K562 (cell line): Measurements from ENCODE around the gene LILRA2. TPM values are rescaled to one million over a fixed set of nuclear protein-coding genes. Genes with fewer than 3 reads are reported as not detected.

Source experiments
- ATAC-seq: fragments of 200-7000 bp; cut with Tn5 transposase; 3 replicates; pipeline ENCODE4 v1.9.1; 2020; ENCODE audit warnings: moderate library complexity
- BruUV-seq: library from RNA; stranded (reverse); fragments of 400-500 nt; replicated peaks from 2 replicates; lab custom pipeline; 2021; lab: Mats Ljungman, UMichigan
- CTCF ChIA-PET: fragments of 300-600 bp; formaldehyde crosslinking; extraction: SDS; loops from one replicate; lab custom pipeline; 2021; ENCODE audit warnings: low intra/inter-chr PET ratio; lab: Yijun Ruan, JAX
- POLR2A ChIA-PET: fragments of 300-600, 350-650 bp; sonication (Branson Sonifier 250); formaldehyde crosslinking; extraction: SDS; loops from one replicate; lab custom pipeline; 2021; ENCODE audit warnings: antibody characterized with exemption, inconsistent platforms; lab: Yijun Ruan, JAX
- DNase-seq, 4 experiments: peaks; one replicate each; pipeline versions ENCODE4 v3.0.0 to v3.0.0-alpha.2; 2011 to 2018; ENCODE audit warnings: low spot score in 3 of 4, mixed read lengths in 3 of 4; ENCODE audit errors: extremely low read depth in 1 of 4
- FAIRE-seq: peaks from 2 replicates; lab custom pipeline; 2011; peaks lifted over from hg19 to GRCh38; lab: Jason Lieb, UNC
- H2AFZ ChIP-seq: 2 replicates; pipeline ENCODE4 v1.6.0; 2011; ENCODE audit warnings: low read depth, low read length, control low read depth, inconsistent platforms
- H3K27ac ChIP-seq: fragments of 200-600 bp; 3 replicates; pipeline ENCODE4 v1.8.0; 2011; ENCODE audit warnings: low read depth, mild to moderate bottlenecking, control low read depth, inconsistent platforms, low read length, moderate library complexity, mixed read lengths; ENCODE audit errors: extremely low read depth
- H3K27me3 ChIP-seq, 2 experiments: fragments of 300-600 bp in 1 of 2; 2 replicates in 1 of 2; 3 replicates in 1 of 2; pipeline versions ENCODE4 v1.6.0 to v1.8.0; 2011; ENCODE audit warnings: inconsistent platforms in 2 of 2, low read length in 2 of 2, mild to moderate bottlenecking in 1 of 2, mixed read lengths in 1 of 2, moderate library complexity in 1 of 2; ENCODE audit not compliant: control insufficient read depth in 2 of 2, insufficient read depth in 2 of 2
- H3K36me3 ChIP-seq: fragments of 300-600 bp; 3 replicates; pipeline ENCODE4 v1.8.0; 2011; ENCODE audit warnings: mild to moderate bottlenecking, low read length, inconsistent platforms; ENCODE audit not compliant: control insufficient read depth, insufficient read depth
- H3K4me1 ChIP-seq, 2 experiments: fragments of 200-600 bp in 1 of 2; replicated peaks in 1 of 2; 2 replicates in 1 of 2; 3 replicates in 1 of 2; pipeline versions ENCODE4 v1.5.1 to v1.8.0; 2011; ENCODE audit warnings: inconsistent platforms in 2 of 2, low read length in 2 of 2, mild to moderate bottlenecking in 1 of 2, mixed read lengths in 1 of 2, moderate library complexity in 1 of 2; ENCODE audit not compliant: control insufficient read depth in 2 of 2, insufficient read depth in 2 of 2
- H3K4me2 ChIP-seq: 2 replicates; pipeline ENCODE4 v1.6.1; 2011; ENCODE audit warnings: low read length, control low read depth, inconsistent platforms, mixed read lengths; ENCODE audit not compliant: insufficient read depth
- H3K4me3 ChIP-seq: fragments of 200-600 bp; sonication (generic), shearing (Covaris generic); 2 replicates; pipeline ENCODE4 v1.5.1; 2016; ENCODE audit warnings: control low read depth, inconsistent platforms
- H3K79me2 ChIP-seq: fragments of 200-600 bp; 3 replicates; pipeline ENCODE4 v1.8.0; 2011; ENCODE audit warnings: low read length, inconsistent platforms; ENCODE audit not compliant: control insufficient read depth, insufficient read depth
- H3K9ac ChIP-seq, 2 experiments: 2 replicates each; pipeline versions ENCODE4 v1.6.0 to v1.6.1; 2011; ENCODE audit warnings: low read depth in 2 of 2, low read length in 2 of 2, control low read depth in 1 of 2, inconsistent platforms in 1 of 2, mild to moderate bottlenecking in 1 of 2, mixed read lengths in 1 of 2; ENCODE audit not compliant: insufficient read depth in 1 of 2
- H3K9me1 ChIP-seq: one replicate; pipeline ENCODE4 v1.6.0; 2011; ENCODE audit warnings: inconsistent platforms, mild to moderate bottlenecking, low read length, moderate library complexity; ENCODE audit not compliant: control insufficient read depth, insufficient read depth
- H3K9me3 ChIP-seq: replicated peaks from 2 replicates; pipeline ENCODE4 v1.5.1; 2011; ENCODE audit warnings: low read depth, low read length, inconsistent platforms; ENCODE audit not compliant: control insufficient read depth, insufficient read depth
- H4K20me1 ChIP-seq: replicated peaks from 2 replicates; pipeline ENCODE4 v1.6.1; 2011; ENCODE audit warnings: low read length, inconsistent platforms, mixed read lengths; ENCODE audit not compliant: control insufficient read depth, insufficient read depth
- EHMT2 ChIP-seq: fragments of 450-650 bp; IDR thresholded peaks from 2 replicates; pipeline ENCODE4 v1.6.1; 2018; ENCODE audit warnings: antibody characterized with exemption
- NFE2L1 ChIP-seq: fragments of 450-650 bp; IDR thresholded peaks from 2 replicates; pipeline ENCODE4 v1.6.1; 2016; ENCODE audit warnings: missing genetic modification characterization, low read depth, mild to moderate bottlenecking, missing compliant biosample characterization, moderate library complexity, borderline replicate concordance
- ZFP30 ChIP-seq: fragments of 250-450 bp; sonication (Bioruptor Pico); IDR thresholded peaks from 2 replicates; pipeline ENCODE4 v1.8.0; 2022; ENCODE audit warnings: moderate library complexity, mild to moderate bottlenecking, inconsistent platforms, borderline replicate concordance
- WGBS: fragments of 100-300 bp; shearing (Covaris generic); methylation state at CpG from one replicate; pipeline ENCODE4 v1.1.6; 2016; ENCODE audit warnings: low coverage, mixed read lengths; ENCODE audit not compliant: insufficient coverage; ENCODE audit errors: missing lambda C conversion rate; 5-methylcytosine and 5-hydroxymethylcytosine counted together
- in situ Hi-C: fragments of 300-500 bp; cut with MboI; formaldehyde crosslinking; loops from 4 replicates; pipeline ENCODE4 v1.15.0; 2018; ENCODE audit warnings: inconsistent platforms, mixed read lengths
- intact Hi-C: fragments of 100-400 bp; cut with micrococcal nuclease; formaldehyde crosslinking; loops from 2 replicates; pipeline ENCODE4 v1.14.2; 2022
- polyA plus RNA-seq, 8 experiments: library from polyadenylated mRNA; depleted of rRNA in 4 of 8; stranded (reverse) in 5 of 8; unstranded in 3 of 8; fragments of >200 nt; fragmentation: Nextera tagmentation in 2 of 8; fragmentation: Illumina TruSeq in 1 of 8; extraction: Ambion mirVana in 2 of 8; extraction: Trizol in 1 of 8; gene quantifications; 2 replicates each; pipeline versions ENCODE4 v1.2.1 to v1.2.3, GENCODE V29; 2011 to 2014; ENCODE audit warnings: inconsistent platforms in 1 of 8, missing spikeins in 1 of 8
- total RNA-seq, 7 experiments: library from RNA; depleted of rRNA in 6 of 7; stranded (reverse); fragments of >200 nt in 6 of 7; fragmentation: Illumina TruSeq in 2 of 7; extraction: Trizol in 2 of 7; gene quantifications; 2 replicates each; pipeline versions ENCODE4 v1.2.1 to v1.2.3, GENCODE V29; 2011 to 2021; ENCODE audit warnings: low replicate concordance in 1 of 7
- TF ChIP-seq, protein P1 (sequence below): fragments of 450-650 bp; IDR thresholded peaks from 2 replicates; pipeline ENCODE4 v1.6.1; 2017; ENCODE audit warnings: antibody characterized with exemption
- TF ChIP-seq, protein P2 (sequence below): fragments of 450-650 bp; formaldehyde crosslinking; IDR thresholded peaks from 2 replicates; pipeline ENCODE4 v1.4.0; 2020; ENCODE audit warnings: mild to moderate bottlenecking, mixed read lengths

LILRA2 gene
- total and polyA plus RNA-seq, 9 of the 15 experiments (the other 6 are each of a cell fraction or from before 2014, with no cell fraction given), result 0.32 to 2.1 (median 0.96) TPM

DNA sequence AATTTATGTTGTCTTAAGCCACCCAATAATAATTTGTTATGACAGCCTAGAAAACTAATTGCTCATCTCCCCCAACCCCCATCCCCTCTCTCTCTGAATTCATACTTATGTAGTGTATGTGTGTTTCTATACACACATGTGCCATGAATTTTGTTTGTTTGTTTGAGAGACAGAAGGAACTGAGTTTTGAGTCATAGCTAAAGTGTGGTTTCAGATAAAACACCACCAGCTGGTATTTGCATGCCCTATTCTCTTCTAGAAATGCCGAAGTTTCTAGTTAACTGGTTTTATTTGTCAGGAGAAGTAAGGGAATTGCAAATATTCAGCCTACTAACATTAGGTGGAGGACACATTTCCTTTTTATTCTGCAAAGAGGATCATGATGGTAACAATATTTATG lies 17.4 kb upstream of the LILRA2 start:
- BruUV-seq, result no TSS peak
- H3K9ac ChIP-seq, result no peak overlapping the region
- no peaks in the 10 kb centered on the region for H3K36me3 ChIP-seq
- no peak overlapping the region for H3K4me3 ChIP-seq
- TF ChIP-seq NFE2L1, result no peak
- TF ChIP-seq, protein P1, sequence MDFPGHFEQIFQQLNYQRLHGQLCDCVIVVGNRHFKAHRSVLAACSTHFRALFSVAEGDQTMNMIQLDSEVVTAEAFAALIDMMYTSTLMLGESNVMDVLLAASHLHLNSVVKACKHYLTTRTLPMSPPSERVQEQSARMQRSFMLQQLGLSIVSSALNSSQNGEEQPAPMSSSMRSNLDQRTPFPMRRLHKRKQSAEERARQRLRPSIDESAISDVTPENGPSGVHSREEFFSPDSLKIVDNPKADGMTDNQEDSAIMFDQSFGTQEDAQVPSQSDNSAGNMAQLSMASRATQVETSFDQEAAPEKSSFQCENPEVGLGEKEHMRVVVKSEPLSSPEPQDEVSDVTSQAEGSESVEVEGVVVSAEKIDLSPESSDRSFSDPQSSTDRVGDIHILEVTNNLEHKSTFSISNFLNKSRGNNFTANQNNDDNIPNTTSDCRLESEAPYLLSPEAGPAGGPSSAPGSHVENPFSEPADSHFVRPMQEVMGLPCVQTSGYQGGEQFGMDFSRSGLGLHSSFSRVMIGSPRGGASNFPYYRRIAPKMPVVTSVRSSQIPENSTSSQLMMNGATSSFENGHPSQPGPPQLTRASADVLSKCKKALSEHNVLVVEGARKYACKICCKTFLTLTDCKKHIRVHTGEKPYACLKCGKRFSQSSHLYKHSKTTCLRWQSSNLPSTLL, result no peak
- H3K27ac ChIP-seq, result no peak overlapping the region
- H2AFZ ChIP-seq, result no peak overlapping the region
- ChIA-PET POLR2A (interaction anchor here (1.0 kb wide), 1 partner anchor 19 kb away, joined by 4 read pairs; no protein-coding TSS in a partner anchor), CTCF (no interaction called here)
- in situ Hi-C loops, result no loop called here
- H3K27me3 ChIP-seq, result peaks cover 26 to 53% of the 10 kb centered on the region in 2 experiments
- H3K9me1 ChIP-seq, result no peaks in the 10 kb centered on the region
- DNase-seq, result no peak
- ATAC-seq, result no peak
- no peaks in the 10 kb centered on the region for H3K9me3 ChIP-seq
- no peaks in the 10 kb centered on the region for H4K20me1 ChIP-seq
- H3K4me2 ChIP-seq, result no peak overlapping the region
- H3K79me2 ChIP-seq, result no peaks in the 10 kb centered on the region
- 0% methylated on average over 1 of the region's 1 CpG for WGBS
- FAIRE-seq, result no peak
- intact Hi-C loops, result no loop called here
- H3K4me1 ChIP-seq, result peaks cover 0 to 5% of the 10 kb centered on the region in 2 experiments; a peak in 2 of 5 replicates

DNA sequence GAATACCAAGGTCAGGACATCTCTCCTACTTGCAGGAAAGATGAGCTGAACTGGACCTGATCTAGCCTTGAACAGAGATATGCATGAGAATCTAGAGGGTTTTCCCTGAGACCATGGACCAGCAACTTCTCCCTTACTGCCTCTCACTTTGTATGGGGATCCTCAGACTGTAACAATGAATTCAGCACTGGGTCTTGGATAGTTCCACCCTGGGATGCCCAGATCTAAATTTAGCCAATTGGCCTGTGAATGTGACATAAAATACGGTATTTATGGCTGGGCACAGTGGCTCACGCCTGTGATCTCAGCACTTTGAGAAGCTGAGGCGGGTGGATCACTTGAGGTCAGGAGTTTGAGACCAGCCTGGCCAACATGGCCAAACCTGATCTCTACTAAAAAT lies 15.3 kb upstream of the LILRA2 start:
- no peaks in the 10 kb centered on the region for H3K9me1 ChIP-seq
- FAIRE-seq (no peak), DNase-seq (no peak), ATAC-seq (no peak)
- H2AFZ ChIP-seq, result no peak overlapping the region
- H3K27me3 ChIP-seq, result peaks cover 20 to 31% of the 10 kb centered on the region in 2 experiments
- no peaks in the 10 kb centered on the region for H3K36me3 ChIP-seq
- BruUV-seq, result no TSS peak
- H3K27ac ChIP-seq, result no peak overlapping the region
- H3K4me3 ChIP-seq, result no peak overlapping the region
- ChIA-PET CTCF (no interaction called here), POLR2A (interaction anchor here (0.6 kb wide), 1 partner anchor 138 kb away, joined by 3 read pairs; no protein-coding TSS in a partner anchor)
- no peaks in the 10 kb centered on the region for H3K9me3 ChIP-seq
- WGBS, result 0% methylated on average over 3 of the region's 3 CpGs
- no peak overlapping the region for H3K9ac ChIP-seq
- in situ Hi-C loops, result no loop called here
- H3K79me2 ChIP-seq, result no peaks in the 10 kb centered on the region
- H4K20me1 ChIP-seq, result no peaks in the 10 kb centered on the region
- 0 out of 5 replicates have a peak, but pooled peaks cover 0 to 2% of the 10 kb centered on the region in 2 experiments for H3K4me1 ChIP-seq
- intact Hi-C loops, result no loop called here
- no peak overlapping the region for H3K4me2 ChIP-seq
- TF ChIP-seq, protein P2, sequence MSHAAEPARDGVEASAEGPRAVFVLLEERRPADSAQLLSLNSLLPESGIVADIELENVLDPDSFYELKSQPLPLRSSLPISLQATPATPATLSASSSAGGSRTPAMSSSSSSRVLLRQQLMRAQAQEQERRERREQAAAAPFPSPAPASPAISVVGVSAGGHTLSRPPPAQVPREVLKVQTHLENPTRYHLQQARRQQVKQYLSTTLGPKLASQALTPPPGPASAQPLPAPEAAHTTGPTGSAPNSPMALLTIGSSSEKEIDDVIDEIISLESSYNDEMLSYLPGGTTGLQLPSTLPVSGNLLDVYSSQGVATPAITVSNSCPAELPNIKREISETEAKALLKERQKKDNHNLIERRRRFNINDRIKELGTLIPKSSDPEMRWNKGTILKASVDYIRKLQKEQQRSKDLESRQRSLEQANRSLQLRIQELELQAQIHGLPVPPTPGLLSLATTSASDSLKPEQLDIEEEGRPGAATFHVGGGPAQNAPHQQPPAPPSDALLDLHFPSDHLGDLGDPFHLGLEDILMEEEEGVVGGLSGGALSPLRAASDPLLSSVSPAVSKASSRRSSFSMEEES (CRISPR knock-in tag), result no peak
- TF ChIP-seq EHMT2, result peak; percentile 87
- TF ChIP-seq ZFP30 (CRISPR knock-in tag), result no peak
